ENCODE data around the gene EPB41L3.

Gene EPB41L3

DNA sequence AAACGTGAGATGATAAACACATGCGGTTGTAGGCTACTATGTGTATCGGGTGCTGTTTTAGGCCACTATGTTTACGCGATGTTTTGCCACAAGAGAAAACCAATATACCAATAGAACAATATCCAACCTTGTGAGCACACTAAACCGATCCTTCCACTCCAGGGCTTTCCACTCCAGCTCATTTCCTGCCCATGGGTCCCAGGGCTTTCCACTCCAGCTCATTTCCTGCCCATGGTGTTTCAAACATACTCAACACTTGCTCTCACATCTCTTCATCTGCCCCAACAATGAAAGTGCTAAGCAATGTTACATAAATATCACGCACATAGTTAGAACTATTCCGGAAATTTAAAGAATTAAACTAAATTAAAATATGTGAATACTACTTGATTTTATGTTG lies 80.0 kb downstream of the EPB41L3 start:
- TF ChIP-seq SIN3A (IDR thresholded peaks at IDR 0.05; ENCODE audit: borderline replicate concordance, insufficient read depth, low read length) (no peak), POLR2AphosphoS5 (IDR thresholded peaks at IDR 0.05; ENCODE audit: low read depth, low read length) (no peak), REST (IDR thresholded peaks at IDR 0.05; ENCODE audit: insufficient read depth in 1 of 2, low read depth in 2 of 2, low read length in 2 of 2) (no peak)

- TF ChIP-seq SIN3A (IDR thresholded peaks at IDR 0.05; ENCODE audit: borderline replicate concordance, insufficient read depth, low read length) = no peak
- no peak for TF ChIP-seq FOXP2 (optimal IDR thresholded peaks at IDR 0.05; ENCODE audit: borderline replicate concordance, extremely low read depth, extremely low read length, insufficient read depth)
- TF ChIP-seq POLR2AphosphoS5 (IDR thresholded peaks at IDR 0.05; ENCODE audit: low read depth, low read length) = no peak
- TF ChIP-seq REST (IDR thresholded peaks at IDR 0.05; ENCODE audit: insufficient read depth in 1 of 2, low read depth in 2 of 2, low read length in 2 of 2) = no peak
- TF ChIP-seq TAF1 (IDR thresholded peaks at IDR 0.05; ENCODE audit: borderline replicate concordance, insufficient read depth, low read length) = no peak
These were observed 80.4 kb downstream of the EPB41L3 start for GRCh38 chr18:5463390-5463789.

GRCh38 chr18:5462227-5462626 lies 81.6 kb downstream of the EPB41L3 start:
- no peak for TF ChIP-seq TAF1 (IDR thresholded peaks at IDR 0.05; ENCODE audit: borderline replicate concordance, insufficient read depth, low read length)

- TF ChIP-seq POLR2AphosphoS5 (IDR thresholded peaks at IDR 0.05; ENCODE audit: low read depth, low read length) (no peak), REST (IDR thresholded peaks at IDR 0.05; ENCODE audit: insufficient read depth in 1 of 2, low read depth in 2 of 2, low read length in 2 of 2) (no peak), SIN3A (IDR thresholded peaks at IDR 0.05; ENCODE audit: borderline replicate concordance, insufficient read depth, low read length) (no peak), TAF1 (IDR thresholded peaks at IDR 0.05; ENCODE audit: borderline replicate concordance, insufficient read depth, low read length) (no peak), FOXP2 (optimal IDR thresholded peaks at IDR 0.05; ENCODE audit: borderline replicate concordance, extremely low read depth, extremely low read length, insufficient read depth) (no peak)
These were observed 82.8 kb downstream of the EPB41L3 start for GRCh38 chr18:5461041-5461440.

DNA sequence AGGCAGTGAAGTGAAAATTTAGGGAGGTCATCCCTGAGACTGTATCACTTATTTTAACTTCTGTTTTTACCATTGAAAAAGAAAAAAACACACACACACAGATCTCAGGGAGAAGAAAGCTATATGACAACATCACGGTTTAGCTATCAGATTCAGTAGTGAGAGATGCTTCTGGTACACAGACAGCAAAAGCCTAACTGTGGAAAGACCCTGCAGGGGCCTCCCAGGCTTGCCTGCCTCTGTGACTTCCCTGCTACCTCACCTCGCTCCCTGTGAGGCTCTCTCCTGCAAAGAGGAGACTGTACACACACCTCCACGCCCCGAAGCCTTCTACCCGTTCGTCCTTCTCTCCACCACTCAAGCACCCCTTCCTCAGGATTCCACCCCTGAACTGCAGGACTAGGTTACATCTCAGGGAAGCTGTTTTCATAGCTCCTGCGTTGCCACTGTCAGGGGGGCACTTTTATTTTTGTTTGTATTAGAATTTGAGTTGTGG lies 86.3 kb downstream of the EPB41L3 start:
- TF ChIP-seq POLR2AphosphoS5 (IDR thresholded peaks at IDR 0.05; ENCODE audit: low read depth, low read length) (no peak), REST (IDR thresholded peaks at IDR 0.05; ENCODE audit: insufficient read depth in 1 of 2, low read depth in 2 of 2, low read length in 2 of 2) (no peak), TAF1 (IDR thresholded peaks at IDR 0.05; ENCODE audit: borderline replicate concordance, insufficient read depth, low read length) (no peak), SIN3A (IDR thresholded peaks at IDR 0.05; ENCODE audit: borderline replicate concordance, insufficient read depth, low read length) (no peak)

Data from PFSK-1 (cell line).